Adrenal gland (tissue), 5 donors: Measurements from ENCODE around the gene ABCA1.

Experiments used
- CTCF ChIP-seq, 6 experiments: fragments of 450-650 bp in 4 of 6; fragments of 200-600 bp in 2 of 6; sonication (generic) in 1 of 6; IDR thresholded peaks; 1 replicate in 5 of 6; 2 replicates in 1 of 6; pipeline versions ENCODE4 v1.5.1 to v1.8.0; 2016 to 2021; ENCODE audit warnings: antibody characterized with exemption in 6 of 6, mild to moderate bottlenecking in 2 of 6, moderate library complexity in 1 of 6
- POLR2A ChIP-seq, 2 donors: fragments of 450-650 bp; IDR thresholded peaks; one replicate each; pipeline ENCODE4 v1.6.1; 2017; ENCODE audit warnings: antibody characterized with exemption in 2 of 2, mild to moderate bottlenecking in 2 of 2, moderate library complexity in 1 of 2
- donor health status: DM: no; HTN: no; CAD: no.

DNA sequence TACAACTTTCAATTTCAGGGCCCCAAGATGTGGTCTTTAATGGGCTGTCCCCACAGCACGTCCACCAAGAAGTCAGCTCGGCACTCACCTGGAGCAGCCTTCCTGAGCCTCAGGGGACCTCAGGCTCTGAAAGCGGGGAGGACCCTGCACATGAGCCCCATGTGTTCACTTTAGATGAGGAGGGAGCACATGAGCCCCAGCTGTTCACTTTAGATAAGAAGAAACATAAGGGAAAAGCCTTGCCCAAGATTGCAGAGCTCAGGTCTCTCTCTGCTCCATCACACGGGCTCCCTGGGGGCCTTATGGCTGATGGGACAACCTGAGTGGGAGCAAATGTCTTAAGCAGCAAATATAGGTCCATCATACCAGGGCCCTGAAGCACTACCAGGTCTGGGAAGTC is 107.6 kb downstream of the ABCA1 start:
- no peak for TF ChIP-seq CTCF (IDR thresholded peaks at IDR 0.05)
- TF ChIP-seq POLR2A (IDR thresholded peaks at IDR 0.05), result no peak
